NCI-H2171 (cell line): Measurements from ENCODE around the gene SNAP29.
"Not testable (repeated sequence)": the region's sequence is repeated elsewhere in the genome, so short reads cannot be mapped to it uniquely, and the experiment has no call there.

Experiments used
- DNase-seq: peaks from one replicate; lab custom pipeline; 2025; lab: John Stamatoyannopoulos, UW

The SNAP29 gene

DNA sequence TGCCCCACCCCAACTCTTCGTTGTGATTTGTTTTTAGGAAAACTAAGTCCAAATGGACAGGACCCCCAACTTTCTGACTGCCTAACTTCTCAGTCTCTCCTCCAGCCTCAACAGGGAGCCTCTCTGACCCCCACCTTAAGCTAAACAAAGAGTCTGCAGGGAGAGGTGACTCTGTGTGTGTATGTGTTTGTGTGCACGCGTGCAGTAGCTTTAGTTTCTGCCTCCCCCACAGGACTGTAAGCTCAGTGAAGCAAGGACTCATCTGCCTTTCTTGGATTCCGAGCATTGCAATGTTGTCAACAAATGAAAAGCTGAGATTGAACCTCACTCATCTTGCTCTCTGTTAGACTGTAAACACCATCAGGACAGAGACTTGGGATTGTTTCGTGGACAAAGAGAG is 7.9 kb downstream of the SNAP29 start:
- no peak for DNase-seq

DNA sequence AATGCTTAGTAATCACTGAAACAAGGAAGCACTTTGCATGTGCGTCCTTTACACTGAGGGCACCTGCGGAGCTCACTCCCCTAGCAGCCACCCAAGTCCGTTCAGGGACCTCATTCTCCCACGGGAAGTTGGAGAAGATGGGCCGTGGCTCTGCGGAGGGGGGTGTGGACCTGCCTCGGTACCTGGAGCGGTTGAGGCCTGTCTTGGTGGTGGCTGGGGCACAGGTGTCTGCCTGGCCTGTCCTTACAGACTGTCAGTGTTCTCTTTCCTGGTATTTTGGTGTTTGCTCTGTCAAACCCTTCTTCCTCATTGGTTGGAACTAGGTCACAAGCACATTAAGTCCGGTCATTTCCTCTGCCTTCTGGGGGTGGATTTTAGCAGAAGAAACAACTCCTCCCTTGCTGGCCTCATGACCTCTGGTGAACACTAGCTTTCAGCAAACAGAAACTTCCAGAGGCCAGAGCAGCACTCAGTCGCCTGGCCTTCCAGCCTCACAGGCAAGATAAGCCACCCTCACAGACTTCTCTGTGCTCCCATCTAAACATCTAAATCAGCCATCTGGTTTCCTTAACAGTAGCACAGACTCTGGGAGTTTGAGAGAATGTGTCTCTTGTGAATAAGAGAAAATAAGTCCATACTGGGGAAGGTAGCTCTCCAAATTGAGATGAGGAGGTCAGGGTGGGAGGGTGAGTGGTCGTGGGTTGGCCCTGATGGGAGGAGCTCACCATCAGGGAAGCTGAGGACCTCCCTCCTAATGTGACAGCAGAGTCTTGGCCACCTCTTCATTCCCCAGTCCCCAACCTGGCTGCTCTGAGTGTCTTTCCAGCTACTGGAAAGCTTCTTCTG is 8.6 kb downstream of the SNAP29 start:
- DNase-seq = no peak

DNA sequence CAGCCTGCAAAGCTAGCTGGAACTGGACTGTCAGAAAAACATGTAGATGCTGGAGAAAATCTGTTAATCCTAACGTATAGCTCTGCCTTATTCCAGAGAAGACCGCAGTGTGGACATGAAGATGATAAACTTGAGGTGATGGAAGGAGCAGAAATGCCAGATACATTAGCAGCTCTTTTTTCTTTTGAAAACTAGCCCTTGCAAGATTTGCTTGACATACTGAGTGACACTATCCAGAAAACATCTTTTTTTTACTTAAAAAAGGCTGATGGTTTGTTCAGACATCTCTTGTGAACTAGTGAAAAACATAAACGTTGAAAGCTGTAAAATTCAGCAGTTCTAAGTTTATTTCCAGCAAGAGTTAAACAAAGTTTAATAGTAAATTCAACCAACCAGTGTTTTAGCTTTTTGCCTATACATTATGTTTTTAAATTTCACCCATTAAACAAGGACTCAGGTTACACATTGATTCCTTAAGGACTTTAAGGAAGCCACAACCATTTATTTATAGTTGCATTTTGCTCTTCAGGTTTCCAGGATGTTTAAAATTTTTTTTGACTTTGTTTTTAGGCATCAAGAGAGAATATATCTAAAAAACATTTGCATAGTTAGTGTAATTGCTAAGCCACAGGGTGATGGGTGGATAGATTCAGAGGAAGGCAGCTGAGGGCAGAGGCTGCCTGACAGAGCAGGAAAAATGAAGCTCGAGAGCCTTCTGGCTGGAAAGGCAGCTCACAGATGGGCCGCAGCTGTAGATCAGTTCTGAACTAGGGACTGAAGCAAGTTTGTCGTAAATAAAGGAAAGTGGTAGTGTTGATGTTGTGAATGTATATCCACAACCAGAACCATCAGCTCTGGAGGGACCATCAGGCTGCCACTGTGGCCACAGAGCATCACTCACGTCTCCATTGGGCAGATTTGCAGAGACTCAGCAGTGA is 9.5 kb downstream of the SNAP29 start:
- DNase-seq = no peak

DNA sequence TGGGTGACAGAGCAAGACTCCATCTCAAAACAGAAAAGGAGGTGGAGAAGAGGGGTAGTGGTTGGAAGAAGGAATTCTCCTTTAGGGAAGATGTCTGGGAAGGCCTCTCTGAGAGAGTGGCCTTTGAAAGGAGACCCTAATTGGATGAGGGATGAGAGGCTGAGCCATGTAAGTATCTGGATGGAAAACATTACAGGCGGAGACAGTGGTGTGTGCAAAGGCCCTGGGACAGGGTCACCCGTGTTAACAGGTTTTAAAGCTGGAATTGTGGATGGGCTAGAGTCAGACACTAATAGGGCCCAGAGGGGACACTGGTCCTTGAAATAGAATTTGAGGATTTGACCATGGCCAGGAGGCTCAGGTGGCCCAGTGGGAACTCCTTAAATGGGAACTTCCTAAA is 10.4 kb downstream of the SNAP29 start:
- DNase-seq = no peak

DNA sequence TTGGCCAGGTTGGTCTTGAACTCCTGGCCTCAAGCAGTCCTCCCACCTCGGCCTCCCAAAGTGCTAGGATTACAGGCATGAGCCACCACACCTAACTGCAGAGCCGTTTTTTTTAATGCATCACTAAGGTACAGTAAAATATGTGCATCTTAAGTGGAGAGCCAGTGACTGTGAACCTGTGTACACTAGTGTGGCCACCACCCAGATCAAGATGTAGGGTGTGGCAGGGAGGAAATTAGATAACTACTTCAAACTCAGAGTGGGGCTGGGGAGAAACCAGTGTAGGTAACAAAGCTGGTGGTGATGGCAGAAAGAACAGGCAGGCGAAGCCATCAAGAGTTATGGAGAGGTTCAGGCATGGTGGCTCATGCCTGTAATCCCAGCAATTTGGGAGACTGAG is 14.4 kb downstream of the SNAP29 start:
- no peak for DNase-seq

DNA sequence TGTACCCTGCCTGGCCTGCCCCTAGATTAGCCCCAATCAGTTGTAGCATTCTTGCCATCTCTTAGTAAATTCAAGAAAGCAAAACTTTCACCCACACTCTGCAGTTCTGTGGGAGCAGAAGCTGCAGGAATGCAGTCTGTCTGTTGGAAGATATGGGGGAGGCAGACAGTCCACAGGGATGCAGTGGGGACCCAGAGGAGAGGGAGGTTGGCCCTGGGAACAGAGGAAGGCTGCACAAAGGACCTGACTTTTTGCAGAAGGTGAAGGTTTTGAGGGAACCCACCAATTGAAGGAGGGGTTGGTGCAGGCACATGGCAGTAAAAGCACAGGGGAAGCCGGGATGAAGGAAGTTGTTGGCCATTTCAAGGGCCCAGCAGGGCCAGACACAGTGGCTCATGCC is 16.5 kb downstream of the SNAP29 start:
- no peak for DNase-seq

DNA sequence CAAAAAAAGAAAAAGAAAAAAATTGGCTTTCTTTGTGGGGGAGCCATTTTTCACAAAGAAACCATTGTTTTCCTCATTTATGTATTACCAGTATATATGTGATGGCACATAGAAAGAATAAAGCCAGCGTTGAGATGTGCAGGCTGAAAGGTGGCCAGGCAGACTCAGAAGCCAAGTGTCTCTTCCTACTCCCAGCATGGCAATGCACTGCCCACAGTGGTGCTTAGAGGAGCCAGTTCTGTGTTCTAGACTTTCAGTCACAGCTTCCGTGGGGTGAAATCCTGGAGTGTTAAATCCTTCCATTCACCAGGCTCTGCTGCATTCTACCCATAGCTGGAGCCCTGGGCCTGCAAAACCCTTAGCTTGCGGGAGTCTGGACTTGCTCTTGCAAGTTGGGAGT is 18.9 kb downstream of the SNAP29 start:
- DNase-seq = no peak

DNA sequence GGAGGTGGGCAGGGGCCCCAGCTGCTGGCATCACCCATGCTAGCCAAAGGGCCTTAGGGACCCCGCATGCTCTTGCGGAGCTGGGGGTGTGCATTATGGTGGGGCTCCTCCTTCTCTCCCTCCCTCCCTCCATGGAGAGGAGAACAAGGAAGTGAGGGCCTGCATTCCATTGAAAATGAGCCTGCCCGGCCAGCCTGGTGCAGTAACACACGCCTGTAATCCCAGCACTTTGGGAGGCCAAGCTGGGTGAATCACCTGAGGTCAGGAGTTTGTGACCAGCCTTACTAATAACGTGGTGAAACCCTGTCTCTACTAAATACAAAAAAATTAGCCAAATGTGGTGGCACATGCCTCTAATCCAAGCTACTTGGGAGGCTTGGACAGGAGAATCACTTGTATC is 22.4 kb downstream of the SNAP29 start:
- no peak for DNase-seq

DNA sequence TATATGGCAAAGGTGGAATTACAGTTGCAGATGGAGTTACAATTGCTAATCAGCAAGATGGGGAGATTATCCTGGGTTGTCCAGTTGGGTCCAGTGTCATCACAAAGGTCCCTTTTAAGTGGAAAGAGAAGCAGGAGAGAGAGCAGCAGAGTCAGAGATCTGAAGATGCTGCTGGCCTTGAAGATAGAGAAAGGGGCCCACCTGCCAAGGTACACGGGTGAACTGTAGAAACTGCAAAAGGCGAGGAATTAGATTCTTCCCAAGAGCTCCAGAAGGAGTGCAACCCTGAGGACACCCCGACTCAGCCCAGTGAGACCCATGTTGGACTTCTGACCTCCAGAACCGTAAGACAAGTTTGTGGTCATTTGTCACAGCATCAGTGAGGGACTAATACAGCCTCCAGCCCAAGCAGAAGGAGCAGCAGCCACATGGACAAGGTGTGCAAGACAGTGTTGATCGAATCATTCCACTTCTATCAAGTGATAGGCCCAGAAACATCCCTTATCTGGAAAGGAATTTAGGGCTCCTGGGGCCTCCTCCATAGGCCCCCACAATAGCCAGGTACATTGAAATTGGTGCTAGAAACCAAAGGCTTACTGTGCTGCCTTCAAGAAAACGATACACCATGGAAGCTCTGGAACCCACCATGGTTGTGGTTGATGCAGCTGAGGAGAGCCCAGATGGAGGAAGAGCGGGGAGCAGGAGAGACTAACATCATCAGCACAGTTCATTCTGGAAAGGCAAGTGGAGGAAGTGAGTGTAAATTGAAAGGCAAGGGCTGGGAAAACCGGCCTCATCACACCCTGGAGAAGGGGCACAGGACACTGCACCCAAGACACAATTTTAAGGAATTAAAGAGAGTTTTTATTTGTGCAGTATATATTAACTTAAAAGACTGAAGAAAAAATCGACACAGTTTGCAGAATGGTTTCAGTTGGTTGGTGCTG is 23.3 kb downstream of the SNAP29 start:
- DNase-seq = no peak

DNA sequence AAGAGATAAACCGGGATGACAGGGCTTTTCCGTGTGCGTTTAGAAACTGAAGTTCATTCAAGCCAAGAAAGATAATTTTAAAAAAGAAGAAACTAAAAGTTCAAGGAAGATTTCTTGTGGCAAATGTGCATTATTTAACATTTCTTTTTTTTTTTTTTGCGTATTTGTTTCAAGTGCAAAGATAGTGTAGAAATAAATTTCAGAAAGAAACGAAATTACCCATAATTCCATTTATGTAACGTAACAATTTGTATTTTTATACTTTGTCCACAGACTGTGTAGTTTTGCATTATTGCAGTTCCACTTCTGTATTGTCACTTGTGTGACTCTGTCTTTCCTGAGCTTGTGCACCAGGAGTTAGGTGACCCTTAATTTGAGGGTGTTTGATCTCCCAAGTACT is 24.0 kb downstream of the SNAP29 start:
- no peak for DNase-seq

DNA sequence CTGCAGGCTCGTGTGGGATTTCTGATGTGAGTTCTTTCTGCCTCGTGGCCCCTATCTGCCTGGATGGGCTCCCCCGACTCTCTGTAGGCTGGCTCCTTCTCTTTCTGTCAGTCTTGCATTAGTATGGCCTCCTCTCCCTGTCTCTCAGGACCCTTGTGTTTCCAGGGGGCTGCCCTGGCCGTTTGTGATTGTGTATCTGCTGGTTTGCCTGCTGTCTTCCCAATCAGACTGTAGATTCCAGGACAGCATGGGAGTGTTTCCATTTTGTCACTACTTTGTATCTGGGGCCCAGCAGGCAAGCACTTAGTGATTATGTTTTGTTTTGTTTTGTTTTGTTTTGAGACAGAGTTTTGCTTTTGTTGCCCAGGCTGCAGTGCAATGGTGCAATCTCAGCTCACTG is 25.6 kb downstream of the SNAP29 start:
- DNase-seq = no peak

DNA sequence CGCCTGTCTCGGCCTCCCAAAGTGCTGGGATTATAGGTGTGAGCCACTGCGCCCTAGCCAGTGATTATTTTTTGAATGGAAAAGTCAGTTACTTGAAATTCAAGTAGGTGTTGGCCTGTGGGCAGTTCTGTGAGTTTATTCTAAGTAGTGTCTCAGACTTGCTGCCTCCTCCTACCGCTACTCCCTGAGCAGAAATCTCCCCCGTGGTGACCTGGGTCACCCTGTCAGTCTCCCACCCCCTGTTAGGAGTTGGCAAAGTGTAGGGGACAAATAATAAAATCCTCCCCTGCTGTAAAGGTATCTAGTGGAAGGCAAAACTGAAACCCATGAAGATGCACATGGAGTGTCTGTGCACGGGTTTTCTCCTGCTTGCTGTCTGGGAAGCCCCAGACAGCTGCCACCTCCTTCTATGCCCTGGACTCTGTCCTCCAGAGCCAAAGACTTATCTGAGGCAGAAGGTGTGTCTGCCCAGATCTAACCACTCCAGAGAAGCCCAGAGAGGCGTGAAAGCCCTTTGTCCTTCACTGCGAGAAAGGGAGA is 26.3 kb downstream of the SNAP29 start:
- no peak for DNase-seq

DNA sequence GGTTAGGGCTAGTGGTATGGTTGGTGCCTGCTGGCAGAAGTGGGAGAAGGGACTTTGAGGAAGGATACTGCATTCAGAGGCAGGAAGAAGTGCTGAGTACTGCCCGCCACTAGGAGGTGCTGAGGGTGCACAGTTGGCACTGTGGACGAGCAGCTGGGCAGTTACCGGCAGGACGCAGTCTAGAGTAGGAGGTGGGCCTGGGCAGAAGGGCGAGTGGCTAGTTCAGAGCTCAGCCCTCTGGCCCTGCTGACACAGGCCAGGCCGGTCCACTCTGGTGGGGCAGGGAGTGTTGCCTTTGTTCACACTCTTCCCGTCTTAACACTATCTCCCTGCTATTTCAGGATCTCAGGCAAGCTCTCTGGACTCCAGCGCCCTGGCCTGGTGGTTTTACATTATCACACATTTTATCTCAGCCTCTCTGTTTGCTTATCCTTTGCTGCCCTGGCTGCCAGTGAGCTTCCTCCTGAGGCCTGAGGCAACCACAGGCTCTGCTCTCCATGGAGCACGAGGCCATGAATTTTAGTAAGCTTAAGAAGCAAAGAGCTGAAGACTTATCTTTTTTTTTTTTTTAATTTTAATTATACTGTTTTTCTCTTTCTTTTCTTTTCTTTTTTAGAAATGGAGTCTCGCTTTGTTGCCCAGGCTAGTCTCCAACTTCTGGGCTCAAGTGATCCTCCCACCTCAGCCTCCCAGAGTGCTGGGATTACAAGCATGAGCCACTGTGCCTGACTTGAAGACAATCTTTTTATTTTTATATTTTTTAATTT is 26.9 kb downstream of the SNAP29 start:
- no peak for DNase-seq

DNA sequence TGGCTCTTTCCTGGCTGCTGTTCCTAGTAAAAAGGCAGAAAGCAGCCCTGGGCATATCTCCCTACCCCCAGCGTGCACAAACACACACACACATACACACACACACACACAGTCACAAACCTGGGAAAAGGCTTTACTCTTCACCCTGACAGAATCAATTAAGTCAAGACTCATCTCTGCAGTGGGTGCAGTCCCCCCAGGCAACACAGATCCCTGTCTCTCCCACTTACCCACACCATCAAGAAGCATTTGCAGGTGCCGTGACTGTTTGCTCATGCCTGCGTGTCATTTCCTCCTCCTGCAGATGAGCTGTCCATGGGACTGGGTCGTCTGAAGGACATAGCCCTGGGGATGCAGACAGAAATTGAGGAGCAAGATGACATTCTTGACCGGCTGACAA is 28.6 kb downstream of the SNAP29 start:
- no peak for DNase-seq

DNA sequence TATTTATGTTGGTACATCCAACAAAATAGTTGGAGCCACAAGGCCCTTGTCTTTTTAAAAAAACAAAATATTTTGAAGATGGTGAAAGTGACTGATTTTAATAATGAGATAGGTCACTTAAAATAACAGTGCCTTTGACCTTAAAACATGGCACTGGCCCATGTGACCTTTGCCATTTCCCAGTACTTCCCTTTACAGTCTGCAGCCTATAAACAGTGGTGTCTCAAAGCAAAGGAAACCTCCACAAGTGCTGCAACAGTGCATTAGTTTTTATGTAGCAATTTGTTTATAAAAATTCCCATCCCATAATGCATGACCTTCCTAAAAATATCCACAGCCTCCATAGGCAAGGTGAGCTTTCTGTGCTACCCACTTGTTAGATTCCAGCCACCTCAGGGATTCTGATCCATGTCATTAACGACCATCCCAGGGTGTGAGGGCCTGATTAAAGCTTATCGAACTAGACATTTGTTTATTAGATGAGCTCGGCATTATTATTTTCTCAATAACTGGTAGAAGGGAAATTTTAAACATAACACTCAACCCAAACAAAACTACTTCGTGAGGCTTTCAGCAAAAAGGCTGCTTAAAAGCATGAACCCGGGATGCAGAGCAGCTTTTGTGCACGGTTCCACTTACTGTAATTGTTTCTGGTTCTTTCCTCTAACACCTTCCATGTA is 30.4 kb downstream of the SNAP29 start:
- DNase-seq = no peak

DNA sequence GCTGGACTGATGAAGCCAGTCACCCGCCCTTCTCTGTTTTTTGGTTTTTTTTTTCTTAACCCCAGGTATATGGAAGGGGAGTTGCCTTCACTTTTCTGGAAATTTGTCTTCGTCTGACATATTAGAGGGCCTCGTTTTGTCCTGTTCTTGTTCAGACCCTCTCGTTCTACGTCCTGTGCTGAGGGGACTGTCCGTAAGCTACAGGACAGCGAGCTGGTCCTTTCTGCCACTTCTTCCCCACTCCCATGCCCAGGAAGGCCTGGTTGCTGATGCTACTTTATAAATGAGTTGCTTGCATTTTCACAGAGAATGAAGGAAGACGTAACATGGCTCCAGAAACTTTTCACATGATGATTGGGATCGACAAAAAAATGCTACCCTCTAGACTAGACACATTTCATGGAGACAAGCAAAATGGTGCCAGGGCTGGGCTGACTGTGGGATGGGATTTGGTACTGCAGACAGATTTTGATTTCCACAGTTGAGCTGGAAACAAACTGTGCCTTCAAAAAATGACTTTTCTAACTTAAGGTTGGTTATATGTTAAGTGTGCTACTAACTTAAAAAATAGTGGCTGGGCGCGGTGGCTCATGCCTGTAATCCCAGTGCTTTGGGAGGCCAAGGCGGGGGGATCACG is 31.2 kb downstream of the SNAP29 start:
- DNase-seq = no peak

DNA sequence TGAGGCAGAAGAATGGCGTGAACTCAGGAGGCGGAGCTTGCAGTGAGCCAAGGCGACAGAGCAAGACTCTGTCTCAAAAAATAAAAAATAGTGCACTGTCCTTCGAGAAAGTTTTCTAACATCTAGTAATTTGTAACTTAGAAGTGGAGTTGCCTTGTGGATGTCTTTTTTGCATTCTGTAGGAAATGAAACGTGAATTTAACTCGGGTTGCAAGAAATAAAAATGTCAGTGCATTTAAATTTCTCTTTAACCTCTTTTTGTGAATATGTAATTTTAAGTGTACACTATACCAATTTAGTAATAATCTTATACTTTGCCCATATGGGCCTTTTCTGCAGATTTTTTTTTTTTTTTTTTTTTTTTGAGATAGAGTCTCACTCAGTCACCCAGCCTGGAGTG is 32.2 kb downstream of the SNAP29 start:
- no peak for DNase-seq

DNA sequence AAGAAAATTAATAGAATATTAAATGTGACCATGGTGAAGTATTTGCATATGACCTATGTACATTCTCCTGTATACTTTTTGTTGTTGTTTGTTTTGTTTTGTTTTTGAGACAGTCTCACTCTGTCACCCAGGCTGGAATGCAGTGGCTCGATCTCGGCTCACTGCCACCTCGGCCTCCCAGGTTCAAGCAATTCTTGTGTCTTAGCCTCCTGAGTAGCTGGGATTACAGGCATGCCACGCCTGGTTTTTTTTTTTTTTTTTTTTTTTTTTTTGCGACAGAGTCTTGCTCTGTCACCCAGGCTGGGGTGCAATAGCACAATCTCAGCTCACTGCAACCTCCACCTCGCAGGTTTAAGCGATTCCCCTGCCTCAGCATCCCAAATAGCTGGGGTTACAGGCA is 38.9 kb downstream of the SNAP29 start:
- DNase-seq = not testable (repeated sequence)

DNA sequence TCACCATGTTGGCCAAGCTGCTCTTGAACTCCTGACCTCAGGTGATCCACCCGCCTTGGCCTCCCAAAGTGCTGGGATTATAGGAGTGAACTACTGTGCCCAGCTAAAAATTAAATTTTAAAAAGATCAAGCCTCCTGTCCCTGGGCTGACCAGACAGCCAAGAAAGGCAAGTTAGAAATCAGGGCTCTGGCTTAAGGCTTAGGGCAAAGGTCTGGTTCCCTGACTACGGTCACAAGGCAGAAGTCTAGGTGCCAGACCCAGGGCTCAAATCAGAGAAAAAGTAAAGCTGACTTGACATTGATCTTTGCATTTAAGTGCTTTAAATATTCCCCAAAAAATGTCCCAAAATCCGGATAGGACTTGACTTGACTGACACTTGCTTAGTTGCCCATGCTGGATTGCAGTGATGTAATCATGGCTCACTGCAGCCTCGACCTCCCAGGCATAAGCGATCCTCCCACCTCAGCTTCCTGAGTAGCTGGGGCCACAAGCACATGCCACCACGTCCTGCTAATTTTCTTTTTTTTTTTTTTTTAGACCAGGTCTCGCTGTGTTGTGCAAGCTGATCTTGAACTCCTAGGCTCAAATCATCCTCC is 41.1 kb downstream of the SNAP29 start:
- no peak for DNase-seq
